ENCODE measurements around the gene ST3GAL2. TPM values are rescaled to one million over a fixed set of nuclear protein-coding genes. Genes with fewer than 3 reads are reported as not detected.
A peak's percentile ranks its signal among the peaks of the same experiment; 100 is the strongest.

Gene ST3GAL2
- total and polyA plus RNA-seq, 9 of the 15 experiments (the other 6 are each of a cell fraction or from before 2014, with no cell fraction given), result 1.5 to 108 (median 34.3) TPM

- TF ChIP-seq MYC (IDR thresholded peaks at IDR 0.05; ENCODE audit: low read depth, low read length) (0 out of 2 replicates have a peak, but pooled peaks have one; percentile 26), MYC (CRISPR knock-in tag; IDR thresholded peaks at IDR 0.05; ENCODE audit: borderline replicate concordance, low read depth) (0 out of 2 replicates have a peak, but pooled peaks have one; percentile 59), CHD2 (IDR thresholded peaks at IDR 0.05; ENCODE audit: low read depth, low read length) (peak; percentile 26; the same call in 1 of the 2 replicates), CREB1 (IDR thresholded peaks at IDR 0.05) (peak; percentile 65), CREB1 (CRISPR knock-in tag; IDR thresholded peaks at IDR 0.05) (peak; percentile 80), DMBX1 (CRISPR knock-in tag; IDR thresholded peaks at IDR 0.05; ENCODE audit: borderline replicate concordance) (peak; percentile 95; the same call in 1 of the 2 replicates), MBD2 (IDR thresholded peaks at IDR 0.05; ENCODE audit: borderline replicate concordance, low read depth) (peak; percentile 99), ZNF197 (CRISPR knock-in tag; IDR thresholded peaks at IDR 0.05; ENCODE audit: low read depth) (peak; percentile 99), YBX1 (IDR thresholded peaks at IDR 0.05) (no peak), BHLHE40 (IDR thresholded peaks at IDR 0.05; ENCODE audit: low read length) (peak; percentile 45; the same call in 1 of the 2 replicates), ZNF436 (CRISPR knock-in tag; IDR thresholded peaks at IDR 0.05) (no peak), MGA (IDR thresholded peaks at IDR 0.05) (no peak), TAF1 (IDR thresholded peaks at IDR 0.05; ENCODE audit: control insufficient read depth, extremely low read depth, insufficient read depth, low read length, severe bottlenecking) (peak; percentile 35), HINFP (tag; conservative IDR thresholded peaks at IDR 0.05; ENCODE audit: low read depth) (peak; percentile 80)
Observed at GRCh38 chr16:70438969-70439862, at the start of gene ST3GAL2 (continued).

All from K562 (cell line).